Mesothelial cell of epicardium (in vitro differentiated cells): ENCODE data around the gene RAPGEF3. TPM values are rescaled to one million over a fixed set of nuclear protein-coding genes. Genes with fewer than 3 reads are reported as not detected.

ENCODE experiments used
- DNase-seq, 2 experiments: peaks; one replicate each; pipeline ENCODE4 v3.0.0; 2021; ENCODE audit warnings: low spot score in 2 of 2; ENCODE audit not compliant: unreplicated experiment in 2 of 2
- H3K27ac Mint-ChIP-seq: 2 replicates; pipeline ENCODE4 v1.8.0; 2021; ENCODE audit warnings: mixed read lengths
- H3K27me3 Mint-ChIP-seq: 2 replicates; pipeline ENCODE4 v1.8.0; 2021; ENCODE audit warnings: low read depth, mixed read lengths
- H3K36me3 Mint-ChIP-seq: 2 replicates; pipeline ENCODE4 v1.8.0; 2021; ENCODE audit warnings: mixed read lengths
- H3K4me1 Mint-ChIP-seq: 2 replicates; pipeline ENCODE4 v1.8.0; 2021; ENCODE audit warnings: mixed read lengths
- H3K4me3 Mint-ChIP-seq: 2 replicates; pipeline ENCODE4 v1.8.0; 2021; ENCODE audit warnings: mild to moderate bottlenecking, moderate library complexity, mixed read lengths
- H3K9me3 Mint-ChIP-seq: 2 replicates; pipeline ENCODE4 v1.8.0; 2021; ENCODE audit warnings: mixed read lengths
- CTCF ChIP-seq: fragments of 200-600 bp; sonication (generic); IDR thresholded peaks from one replicate; pipeline ENCODE4 v1.5.0; 2021; ENCODE audit warnings: antibody characterized with exemption; ENCODE audit not compliant: unreplicated experiment
- total RNA-seq: library from RNA; stranded (reverse); gene quantifications from 3 replicates; pipeline ENCODE4 v1.2.1, GENCODE V29; 2021

The RAPGEF3 gene
- total RNA-seq, 1 donor from 2014 or later: 19.4 TPM

GRCh38 chr12:47744778-47745436, 13.8 kb downstream of the RAPGEF3 start:
- no peak overlapping the region for H3K27ac Mint-ChIP-seq
- no peak for TF ChIP-seq CTCF
- DNase-seq: no peak
- no peak overlapping the region for H3K4me3 Mint-ChIP-seq
- H3K27me3 Mint-ChIP-seq: no peaks in the 10 kb centered on the region
- H3K4me1 Mint-ChIP-seq: peaks cover 25% of the 10 kb centered on the region
- peaks cover 2% of the 10 kb centered on the region for H3K36me3 Mint-ChIP-seq
- H3K9me3 Mint-ChIP-seq: no peaks in the 10 kb centered on the region

GRCh38 chr12:47744005-47744651, 14.6 kb downstream of the RAPGEF3 start:
- peak; percentile 64 for TF ChIP-seq CTCF
- DNase-seq: no peak
- no peaks in the 10 kb centered on the region for H3K36me3 Mint-ChIP-seq
- H3K9me3 Mint-ChIP-seq: no peaks in the 10 kb centered on the region
- H3K4me1 Mint-ChIP-seq: peaks cover 25% of the 10 kb centered on the region
- no peaks in the 10 kb centered on the region for H3K27me3 Mint-ChIP-seq
- no peak overlapping the region for H3K27ac Mint-ChIP-seq
- H3K4me3 Mint-ChIP-seq: no peak overlapping the region

GRCh38 chr12:47743311-47743860, 15.3 kb downstream of the RAPGEF3 start:
- H3K27ac Mint-ChIP-seq: no peak overlapping the region
- peaks cover 25% of the 10 kb centered on the region for H3K4me1 Mint-ChIP-seq
- no peaks in the 10 kb centered on the region for H3K36me3 Mint-ChIP-seq
- H3K9me3 Mint-ChIP-seq: no peaks in the 10 kb centered on the region
- no peak for TF ChIP-seq CTCF
- no peaks in the 10 kb centered on the region for H3K27me3 Mint-ChIP-seq
- H3K4me3 Mint-ChIP-seq: no peak overlapping the region
- DNase-seq: no peak

- Mint-ChIP-seq H3K4me3 (no peak overlapping the region), H3K27me3 (no peaks in the 10 kb centered on the region), H3K36me3 (no peaks in the 10 kb centered on the region), H3K9me3 (no peaks in the 10 kb centered on the region), H3K4me1 (peaks cover 29% of the 10 kb centered on the region), H3K27ac (no peak overlapping the region)
- DNase-seq: peak in 1 of 2 experiments; percentile 77
- TF ChIP-seq CTCF: peak; percentile 91
These were observed 16.3 kb downstream of the RAPGEF3 start for GRCh38 chr12:47742253-47742825.

GRCh38 chr12:47741340-47741703, 17.4 kb downstream of the RAPGEF3 start:
- peak overlapping the region; percentile 73 for H3K27ac Mint-ChIP-seq
- TF ChIP-seq CTCF: no peak
- H3K27me3 Mint-ChIP-seq: no peaks in the 10 kb centered on the region
- peaks cover 34% of the 10 kb centered on the region for H3K4me1 Mint-ChIP-seq
- H3K9me3 Mint-ChIP-seq: no peaks in the 10 kb centered on the region
- no peak overlapping the region for H3K4me3 Mint-ChIP-seq
- H3K36me3 Mint-ChIP-seq: no peaks in the 10 kb centered on the region
- DNase-seq: no peak
